ENCODE measurements around the gene DTX3.

DTX3 gene

DNA sequence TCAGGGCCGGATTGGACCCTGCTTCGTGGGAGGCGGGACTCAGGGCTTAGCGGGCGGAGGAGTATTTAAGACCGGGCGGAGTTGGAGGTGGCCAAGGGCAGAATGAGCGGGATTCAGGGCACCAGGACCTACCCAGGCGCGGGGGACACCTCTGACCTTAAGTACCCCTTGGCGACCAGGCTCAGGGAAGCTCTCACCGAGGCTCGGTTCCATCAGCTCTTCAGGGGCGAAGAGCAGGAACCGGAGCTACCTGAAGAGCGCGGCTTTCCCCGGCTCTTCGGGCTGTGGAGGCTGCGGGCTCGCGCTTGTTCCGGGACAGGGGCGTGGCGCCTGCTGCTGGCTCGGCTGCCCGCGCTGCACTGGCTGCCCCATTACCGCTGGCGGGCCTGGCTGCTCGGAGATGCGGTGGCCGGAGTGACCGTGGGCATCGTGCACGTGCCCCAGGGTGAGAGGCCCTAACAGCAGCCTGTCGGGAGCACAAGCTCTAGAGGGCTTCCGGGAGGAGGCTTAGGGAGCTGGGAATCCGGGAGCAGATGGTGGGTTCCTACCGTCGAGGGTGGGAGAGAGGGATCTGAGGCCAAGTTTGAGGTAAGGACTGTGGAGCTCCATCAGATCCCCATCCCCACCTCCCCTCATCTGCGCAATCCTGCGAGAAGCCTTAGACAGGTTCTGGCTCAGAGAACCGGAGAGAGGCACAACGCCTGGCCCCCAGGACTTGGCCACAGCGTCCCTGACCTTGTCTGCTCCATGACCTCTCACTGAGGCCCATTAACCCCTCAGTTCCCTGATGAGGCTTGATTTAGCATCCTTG is 15.0 kb downstream of the DTX3 start:
- no peak for DNase-seq (ENCODE audit: low read depth, low spot score)

GRCh38 chr12:57620245-57620935 is 15.8 kb downstream of the DTX3 start:
- no peak for DNase-seq (ENCODE audit: low read depth, low spot score)

DNA sequence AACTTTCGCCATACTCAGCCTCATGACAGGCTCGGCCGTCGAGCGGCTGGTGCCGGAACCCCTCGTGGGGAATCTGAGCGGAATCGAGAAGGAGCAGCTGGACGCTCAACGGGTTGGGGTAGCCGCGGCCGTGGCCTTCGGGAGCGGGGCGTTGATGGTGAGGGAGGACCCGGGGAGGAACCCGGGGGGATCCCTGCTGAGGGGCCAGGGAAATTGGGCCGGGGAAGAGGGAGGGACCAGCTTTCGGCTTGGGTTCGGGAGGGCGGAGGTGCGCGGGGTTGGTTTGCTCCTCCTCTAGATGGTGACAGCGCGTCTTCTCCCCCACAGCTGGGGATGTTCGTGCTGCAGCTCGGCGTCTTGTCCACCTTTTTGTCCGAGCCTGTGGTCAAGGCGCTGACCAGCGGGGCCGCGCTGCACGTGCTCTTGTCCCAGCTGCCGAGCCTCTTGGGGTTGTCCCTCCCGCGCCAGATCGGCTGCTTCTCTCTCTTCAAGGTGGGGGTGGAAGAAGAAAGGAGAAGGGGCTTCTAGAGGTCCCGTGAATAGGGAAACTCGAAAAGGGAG is 16.4 kb downstream of the DTX3 start:
- no peak for DNase-seq (ENCODE audit: low read depth, low spot score)

GRCh38 chr12:57621497-57622292 is 17.1 kb downstream of the DTX3 start:
- no peak for DNase-seq (ENCODE audit: low read depth, low spot score)

- DNase-seq (ENCODE audit: low read depth, low spot score): no peak
Observed at GRCh38 chr12:57622293-57623245, 17.9 kb downstream of the DTX3 start.

- no peak for DNase-seq (ENCODE audit: low read depth, low spot score)
Observed at GRCh38 chr12:57623385-57623784, 18.8 kb downstream of the DTX3 start.

GRCh38 chr12:57623811-57624390 is 19.3 kb downstream of the DTX3 start:
- DNase-seq (ENCODE audit: low read depth, low spot score): no peak

GRCh38 chr12:57624441-57625220 is 20.0 kb downstream of the DTX3 start:
- DNase-seq (ENCODE audit: low read depth, low spot score): no peak

DNA sequence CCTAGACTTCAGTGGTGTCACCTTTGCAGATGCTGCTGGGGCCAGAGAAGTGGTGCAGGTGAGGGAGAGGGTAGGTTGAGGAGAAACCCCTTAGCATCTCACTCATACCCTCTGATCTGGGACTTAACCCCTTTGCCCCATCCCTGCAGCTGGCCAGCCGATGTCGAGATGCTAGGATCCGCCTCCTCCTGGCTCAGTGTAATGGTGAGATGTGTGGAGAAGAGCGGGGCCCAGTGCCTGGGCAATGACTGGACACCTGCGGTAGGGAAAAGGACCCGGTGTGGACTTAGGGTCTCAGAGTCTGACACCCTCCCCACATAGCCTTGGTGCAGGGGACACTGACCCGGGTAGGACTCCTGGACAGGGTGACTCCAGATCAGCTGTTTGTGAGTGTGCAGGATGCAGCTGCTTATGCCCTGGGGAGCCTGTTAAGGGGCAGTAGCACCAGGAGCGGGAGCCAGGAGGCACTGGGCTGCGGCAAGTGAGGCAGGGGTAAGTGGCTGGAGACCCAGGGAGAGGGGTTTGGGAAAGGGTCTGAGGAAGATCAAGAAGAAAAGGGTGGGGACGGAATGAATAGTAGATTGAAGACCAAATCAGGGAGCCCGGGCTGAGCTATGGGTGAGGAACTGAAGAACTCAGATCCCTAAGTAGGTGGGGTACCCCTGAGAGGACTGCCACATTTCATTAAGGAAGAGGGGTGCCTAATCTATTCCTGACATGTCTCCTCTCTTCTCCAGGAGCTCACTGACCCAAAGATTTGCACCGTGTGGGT is 20.8 kb downstream of the DTX3 start:
- DNase-seq (ENCODE audit: low read depth, low spot score): no peak

DNA sequence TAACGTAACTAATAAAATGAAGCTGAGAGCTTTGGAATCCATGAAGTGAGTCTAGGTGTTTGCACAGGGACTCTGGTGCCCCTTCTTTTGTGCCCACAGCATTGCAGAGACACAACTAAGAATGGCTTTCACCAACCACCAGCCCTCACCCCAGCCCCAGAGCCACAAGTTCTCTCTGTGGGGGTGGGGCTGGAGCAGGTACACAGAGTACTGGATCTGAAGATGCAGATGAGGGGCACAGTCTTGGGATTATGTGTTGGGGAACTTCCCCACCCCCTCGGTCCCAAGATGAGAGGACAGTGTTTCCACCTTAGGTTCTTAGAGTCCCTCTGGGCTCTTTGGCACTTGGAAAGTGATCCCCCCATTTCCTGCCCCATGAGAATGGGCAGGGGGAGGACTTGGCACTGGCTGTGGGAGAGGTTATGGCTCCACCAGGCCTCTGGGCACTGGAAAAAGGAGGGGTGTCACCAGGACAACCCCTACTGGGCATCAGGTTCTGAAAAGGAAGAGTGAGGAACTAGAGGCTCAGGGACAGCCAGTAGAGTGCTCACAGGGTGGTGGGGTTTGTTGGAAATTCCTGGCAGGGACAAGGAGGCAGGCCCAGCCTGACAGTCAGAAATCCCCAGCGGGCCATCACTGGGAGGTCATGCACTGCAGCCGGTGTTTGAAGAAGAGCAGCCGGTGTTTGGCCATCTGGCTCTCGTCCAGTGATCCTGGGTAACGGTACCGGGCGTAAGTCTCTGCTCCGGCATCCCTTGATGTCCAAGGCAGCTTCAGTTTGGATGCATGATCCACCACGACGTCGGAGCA is 21.7 kb downstream of the DTX3 start:
- no peak for DNase-seq (ENCODE audit: low read depth, low spot score)

DNA sequence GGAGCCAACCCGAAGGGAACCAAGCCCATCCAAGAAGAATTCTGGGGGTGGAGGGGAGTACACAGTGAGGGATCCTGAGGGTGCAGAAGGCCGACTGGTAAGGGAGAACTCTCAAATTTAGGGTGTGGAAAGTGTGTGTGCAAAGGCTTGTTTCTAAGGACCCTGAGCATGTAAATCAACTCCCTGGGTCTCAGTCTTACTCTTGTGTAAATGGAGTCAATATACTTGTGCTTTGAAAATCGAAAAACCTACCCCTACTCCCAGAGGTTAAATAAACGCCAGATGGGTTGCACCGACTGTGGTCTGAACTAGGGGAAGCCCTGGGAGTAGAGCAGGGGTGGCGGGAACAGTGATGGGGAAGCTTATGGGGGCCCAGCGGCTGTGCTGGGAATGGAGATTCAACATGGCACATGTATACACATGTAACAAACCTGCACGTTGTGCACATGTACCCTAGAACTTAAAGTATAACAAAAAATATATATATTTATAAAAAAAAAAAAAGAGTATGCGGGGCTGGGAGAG is 22.4 kb downstream of the DTX3 start:
- DNase-seq (ENCODE audit: low read depth, low spot score): no peak

- no peak for DNase-seq (ENCODE audit: low read depth, low spot score)
Observed at GRCh38 chr12:57627501-57628279, 23.1 kb downstream of the DTX3 start.

DNA sequence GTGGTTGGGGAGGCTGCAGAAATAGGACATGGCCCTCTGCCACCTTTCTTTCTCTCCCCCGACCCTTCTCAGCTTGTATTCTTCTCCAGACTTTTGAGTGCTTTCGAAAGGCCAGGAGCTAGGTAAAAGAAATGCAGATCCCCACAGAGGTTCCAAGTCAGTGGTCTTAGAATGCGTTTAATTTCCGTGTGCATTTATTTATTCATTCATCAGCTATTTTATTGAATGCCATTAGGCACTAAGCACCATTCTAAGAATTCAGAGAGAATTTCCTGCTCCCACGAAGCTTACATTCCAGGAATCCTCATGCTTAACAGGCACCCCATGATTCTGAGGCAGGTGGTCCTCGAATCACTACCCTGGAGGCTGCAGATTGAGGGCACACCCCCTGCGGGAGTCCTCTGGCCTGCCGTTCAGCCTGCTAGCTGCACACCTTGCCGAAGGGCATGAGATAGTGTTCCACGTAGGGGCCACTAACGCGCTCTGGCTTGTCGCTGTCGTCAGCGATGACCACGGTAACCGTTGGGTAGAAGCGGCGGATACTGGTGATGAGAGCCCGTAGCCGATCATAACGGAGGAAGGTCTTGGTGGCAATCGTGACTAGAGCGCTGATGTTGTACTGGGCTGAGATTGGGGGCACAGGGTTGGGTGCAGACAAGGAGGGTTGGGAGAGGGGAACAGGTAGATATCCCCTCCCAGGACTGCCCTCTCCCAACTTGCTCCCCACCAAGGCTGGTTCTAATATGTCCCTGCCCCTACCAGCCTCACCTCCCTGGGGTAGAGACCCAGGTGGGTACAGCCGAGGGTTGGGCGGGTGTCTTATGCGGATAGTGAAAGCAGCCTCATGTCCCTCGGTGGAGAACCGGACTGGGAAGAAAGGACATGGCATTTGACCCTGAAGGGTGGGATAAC is 23.9 kb downstream of the DTX3 start:
- DNase-seq (ENCODE audit: low read depth, low spot score): no peak

GRCh38 chr12:57629897-57630471 is 25.4 kb downstream of the DTX3 start:
- no peak for DNase-seq (ENCODE audit: low read depth, low spot score)

GRCh38 chr12:57630891-57631433 is 26.3 kb downstream of the DTX3 start:
- DNase-seq (ENCODE audit: low read depth, low spot score): no peak
